ENCODE measurements around the gene PVALB. TPM values are rescaled to one million over a fixed set of nuclear protein-coding genes. Genes with fewer than 3 reads are reported as not detected.

Gene PVALB
- total and polyA plus RNA-seq, 9 of the 15 experiments (the other 6 are each of a cell fraction or from before 2014, with no cell fraction given): not detected

DNA sequence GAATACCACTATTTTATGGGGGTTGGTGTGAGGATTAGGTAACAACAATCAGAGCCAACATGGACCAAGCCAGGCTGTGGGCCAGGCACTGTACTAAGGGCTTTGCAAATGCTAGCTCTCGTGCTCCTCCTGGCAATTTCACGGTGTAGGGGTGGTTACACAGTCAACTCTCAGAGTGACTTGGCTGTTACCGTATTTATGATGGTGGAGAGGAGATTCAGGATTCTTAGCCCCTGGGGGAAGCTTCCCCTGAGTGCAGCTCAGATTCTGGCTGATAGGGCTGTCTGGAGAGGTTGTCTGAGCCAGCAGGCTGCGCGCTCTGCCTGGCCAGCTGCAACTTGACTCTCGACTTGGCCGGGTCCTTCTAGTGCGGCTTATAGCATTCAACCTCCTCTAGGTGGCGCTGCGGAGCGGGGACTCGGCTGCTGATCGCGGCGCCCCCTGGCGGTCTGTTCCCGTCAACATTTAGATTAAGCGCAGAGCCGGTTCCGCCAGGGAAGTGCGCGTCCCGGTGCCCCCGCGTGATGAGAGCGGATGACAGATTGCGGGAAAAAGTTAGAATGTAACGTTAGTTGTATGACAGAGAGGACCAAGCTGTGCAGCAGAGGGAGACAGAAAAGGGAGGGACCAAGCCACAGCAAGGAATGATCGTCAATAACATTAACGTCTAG, 39.4 kb upstream of the PVALB start (continued):
- TF ChIP-seq ZHX1 (conservative IDR thresholded peaks at IDR 0.05; ENCODE audit: low read length) (no peak), ZNF165 (CRISPR knock-in tag; IDR thresholded peaks at IDR 0.05; ENCODE audit: borderline replicate concordance) (no peak), ZNF23 (CRISPR knock-in tag; IDR thresholded peaks at IDR 0.05) (no peak), ZBED1 (IDR thresholded peaks at IDR 0.05) (no peak), JUN (IDR thresholded peaks at IDR 0.05; ENCODE audit: borderline replicate concordance, low read depth, low read length) (peak; percentile 32; the same call in 1 of the 2 replicates), JUN (CRISPR knock-in tag; IDR thresholded peaks at IDR 0.05; ENCODE audit: borderline replicate concordance) (no peak), ZFPM2 (CRISPR knock-in tag; IDR thresholded peaks at IDR 0.05) (no peak), JUND (IDR thresholded peaks at IDR 0.05; ENCODE audit: borderline replicate concordance, low read depth, low read length) (peak; percentile 31; the same call in 1 of the 2 replicates), JUND (tag; IDR thresholded peaks at IDR 0.05; ENCODE audit: borderline replicate concordance, low read depth, low read length) (no peak), CTCF (IDR thresholded peaks at IDR 0.05 in 2 of 3, conservative IDR thresholded peaks at IDR 0.05 in 1 of 3; ENCODE audit: insufficient read depth in 2 of 3, low read depth in 1 of 3, low read length in 3 of 3) (peak; percentile 99 to 100 (median 100)), ZNF707 (CRISPR knock-in tag; conservative IDR thresholded peaks at IDR 0.05) (no peak), STAT5A (IDR thresholded peaks at IDR 0.05; ENCODE audit: borderline replicate concordance, low read length) (no peak), MCM3 (IDR thresholded peaks at IDR 0.05) (no peak), SREBF1 (IDR thresholded peaks at IDR 0.05; ENCODE audit: borderline replicate concordance, low read depth, low read length) (no peak), NFE2L1 (tag; IDR thresholded peaks at IDR 0.05; ENCODE audit: borderline replicate concordance, low read depth) (no peak), CREM (IDR thresholded peaks at IDR 0.05; ENCODE audit: low read depth) (peak; percentile 42; the same call in 1 of the 2 replicates), ZNF274 (IDR thresholded peaks at IDR 0.05; ENCODE audit: borderline replicate concordance, low read depth, low read length) (no peak)
- TF ChIP-seq, protein P1, sequence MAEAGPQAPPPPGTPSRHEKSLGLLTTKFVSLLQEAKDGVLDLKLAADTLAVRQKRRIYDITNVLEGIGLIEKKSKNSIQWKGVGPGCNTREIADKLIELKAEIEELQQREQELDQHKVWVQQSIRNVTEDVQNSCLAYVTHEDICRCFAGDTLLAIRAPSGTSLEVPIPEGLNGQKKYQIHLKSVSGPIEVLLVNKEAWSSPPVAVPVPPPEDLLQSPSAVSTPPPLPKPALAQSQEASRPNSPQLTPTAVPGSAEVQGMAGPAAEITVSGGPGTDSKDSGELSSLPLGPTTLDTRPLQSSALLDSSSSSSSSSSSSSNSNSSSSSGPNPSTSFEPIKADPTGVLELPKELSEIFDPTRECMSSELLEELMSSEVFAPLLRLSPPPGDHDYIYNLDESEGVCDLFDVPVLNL (CRISPR knock-in tag; IDR thresholded peaks at IDR 0.05; ENCODE audit: low read depth): no peak
- TF ChIP-seq, protein P2, sequence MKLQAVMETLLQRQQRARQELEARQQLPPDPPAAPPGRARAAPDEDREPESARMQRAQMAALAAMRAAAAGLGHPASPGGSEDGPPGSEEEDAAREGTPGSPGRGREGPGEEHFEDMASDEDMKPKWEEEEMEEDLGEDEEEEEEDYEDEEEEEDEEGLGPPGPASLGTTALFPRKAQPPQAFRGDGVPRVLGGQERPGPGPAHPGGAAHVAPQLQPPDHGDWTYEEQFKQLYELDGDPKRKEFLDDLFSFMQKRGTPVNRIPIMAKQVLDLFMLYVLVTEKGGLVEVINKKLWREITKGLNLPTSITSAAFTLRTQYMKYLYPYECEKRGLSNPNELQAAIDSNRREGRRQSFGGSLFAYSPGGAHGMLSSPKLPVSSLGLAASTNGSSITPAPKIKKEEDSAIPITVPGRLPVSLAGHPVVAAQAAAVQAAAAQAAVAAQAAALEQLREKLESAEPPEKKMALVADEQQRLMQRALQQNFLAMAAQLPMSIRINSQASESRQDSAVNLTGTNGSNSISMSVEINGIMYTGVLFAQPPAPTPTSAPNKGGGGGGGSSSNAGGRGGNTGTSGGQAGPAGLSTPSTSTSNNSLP (IDR thresholded peaks at IDR 0.05; ENCODE audit: borderline replicate concordance, low read depth, low read length): 0 out of 2 replicates have a peak, but pooled peaks have one; percentile 33
- TF ChIP-seq, protein P3, sequence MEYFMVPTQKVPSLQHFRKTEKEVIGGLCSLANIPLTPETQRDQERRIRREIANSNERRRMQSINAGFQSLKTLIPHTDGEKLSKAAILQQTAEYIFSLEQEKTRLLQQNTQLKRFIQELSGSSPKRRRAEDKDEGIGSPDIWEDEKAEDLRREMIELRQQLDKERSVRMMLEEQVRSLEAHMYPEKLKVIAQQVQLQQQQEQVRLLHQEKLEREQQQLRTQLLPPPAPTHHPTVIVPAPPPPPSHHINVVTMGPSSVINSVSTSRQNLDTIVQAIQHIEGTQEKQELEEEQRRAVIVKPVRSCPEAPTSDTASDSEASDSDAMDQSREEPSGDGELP (CRISPR knock-in tag; IDR thresholded peaks at IDR 0.05; ENCODE audit: borderline replicate concordance): peak; percentile 73; the same call in 1 of the 2 replicates

Data from K562 (cell line).